ENCODE data around the gene CACNB1. TPM values are rescaled to one million over a fixed set of nuclear protein-coding genes. Genes with fewer than 3 reads are reported as not detected.
"Not testable (repeated sequence)": the region's sequence is repeated elsewhere in the genome, so short reads cannot be mapped to it uniquely, and the experiment has no call there.

Gene CACNB1
- total RNA-seq, 1 donor from 2014 or later = 408 TPM

DNA sequence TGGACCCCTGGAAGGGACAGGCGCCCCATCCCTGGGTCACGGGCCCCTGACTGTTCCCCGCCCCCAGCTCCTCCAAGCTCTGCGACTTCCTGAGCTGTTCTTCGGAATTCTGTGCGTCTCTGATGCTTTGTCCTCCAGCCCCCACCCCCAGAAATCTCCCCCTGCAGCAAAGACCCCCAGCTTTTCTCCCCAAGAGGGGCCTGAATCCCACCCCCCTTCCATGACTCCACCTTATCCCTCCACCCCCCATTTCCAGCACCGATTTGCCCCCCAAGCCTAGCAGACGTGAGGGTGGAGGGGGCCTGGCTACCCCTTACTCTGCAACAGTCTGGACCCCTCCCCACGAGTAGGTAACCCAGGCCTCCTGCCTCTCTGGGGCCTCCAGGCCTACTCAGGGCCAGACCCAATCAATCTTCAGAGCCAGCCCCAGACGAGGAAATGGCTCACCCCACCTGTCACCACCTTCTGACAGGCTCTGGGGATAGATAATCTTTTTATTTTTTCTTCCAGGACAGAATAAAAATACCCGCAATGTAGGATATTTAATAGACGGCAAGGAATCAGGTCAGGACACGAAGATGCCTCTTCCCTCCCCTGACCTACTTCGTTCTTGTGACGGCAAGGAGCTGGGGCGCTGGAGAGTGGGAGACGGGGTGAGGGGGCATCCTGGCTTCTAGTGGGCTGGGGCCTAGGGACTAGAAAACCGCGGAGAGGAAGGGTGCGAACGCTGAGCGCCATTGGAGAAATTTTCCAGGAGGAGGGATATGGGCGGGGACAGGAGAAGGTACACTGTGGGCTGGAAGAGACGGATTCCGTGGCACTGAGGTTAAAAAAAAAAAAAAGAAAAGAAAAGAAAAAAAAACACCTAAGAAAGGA, 45.3 kb downstream of the CACNB1 start:
- no peak for DNase-seq (ENCODE audit: low read depth)

DNA sequence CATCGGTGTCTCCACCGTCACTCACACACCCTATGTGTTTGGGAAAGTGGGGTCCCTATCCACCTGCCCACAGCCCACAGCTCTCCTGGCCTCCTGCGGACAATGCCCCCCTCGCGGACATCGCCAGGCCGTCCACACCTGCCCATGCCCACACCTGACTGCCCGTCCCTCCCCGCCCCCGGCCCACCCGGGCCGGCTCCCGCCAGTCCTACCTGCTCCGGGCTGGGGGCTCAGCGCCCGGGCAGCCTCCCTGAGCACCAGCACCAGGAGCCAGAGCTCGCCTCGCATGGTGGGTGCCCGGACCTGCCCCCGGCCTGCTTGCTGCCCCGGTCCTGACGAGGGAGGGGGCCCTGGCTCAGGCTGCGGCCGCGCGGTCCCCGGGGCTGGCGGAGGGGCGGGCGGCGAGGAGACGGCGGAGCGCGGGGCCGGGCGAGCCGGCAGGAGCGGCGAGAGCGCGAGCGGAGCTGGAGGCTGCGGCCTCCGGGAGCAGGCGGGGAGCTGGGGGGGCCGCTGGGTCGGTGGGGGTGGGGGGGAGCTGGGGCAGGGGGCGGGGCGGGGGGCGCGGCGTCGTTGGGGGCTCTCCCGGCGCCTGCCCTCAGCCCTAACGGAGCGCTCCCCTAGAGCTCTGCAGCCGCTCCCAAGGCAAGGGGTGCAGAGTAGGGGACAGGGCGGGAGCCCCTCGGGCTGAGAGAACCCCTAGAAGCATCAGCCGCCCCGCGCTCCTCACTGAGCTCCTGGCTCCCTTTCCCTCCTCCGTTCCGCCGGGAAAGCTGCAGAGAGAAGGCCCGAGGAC, 46.1 kb downstream of the CACNB1 start, which contains the start of gene PLXDC1:
Gene PLXDC1, minus strand, starts transcription at position 488 of the 793 bp plus-strand sequence. Its CDS starts 200 bp downstream, at position 288.
- no peak for DNase-seq (ENCODE audit: low read depth)

DNA sequence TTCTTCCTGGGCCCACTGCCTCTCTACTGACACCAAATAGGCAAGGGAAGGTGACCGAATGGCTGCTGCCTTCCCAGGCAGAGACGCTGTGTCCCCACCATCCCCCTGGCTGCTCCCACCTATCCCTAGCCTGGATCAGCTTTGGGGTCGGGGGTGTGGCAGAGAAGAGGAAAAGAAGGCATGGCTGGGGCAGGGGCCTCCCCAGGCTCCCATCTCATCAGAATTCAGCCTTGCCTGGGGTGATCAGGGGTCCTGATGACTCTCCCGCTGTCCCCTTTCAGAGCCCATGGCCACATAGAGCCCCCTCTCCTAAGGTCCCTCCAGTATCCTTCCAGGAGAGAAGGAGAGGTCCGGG, 46.7 kb downstream of the CACNB1 start:
- no peak for DNase-seq (ENCODE audit: low read depth)

GRCh38 chr17:39150104-39150634, 47.3 kb downstream of the CACNB1 start:
- no peak for DNase-seq (ENCODE audit: low read depth)

DNA sequence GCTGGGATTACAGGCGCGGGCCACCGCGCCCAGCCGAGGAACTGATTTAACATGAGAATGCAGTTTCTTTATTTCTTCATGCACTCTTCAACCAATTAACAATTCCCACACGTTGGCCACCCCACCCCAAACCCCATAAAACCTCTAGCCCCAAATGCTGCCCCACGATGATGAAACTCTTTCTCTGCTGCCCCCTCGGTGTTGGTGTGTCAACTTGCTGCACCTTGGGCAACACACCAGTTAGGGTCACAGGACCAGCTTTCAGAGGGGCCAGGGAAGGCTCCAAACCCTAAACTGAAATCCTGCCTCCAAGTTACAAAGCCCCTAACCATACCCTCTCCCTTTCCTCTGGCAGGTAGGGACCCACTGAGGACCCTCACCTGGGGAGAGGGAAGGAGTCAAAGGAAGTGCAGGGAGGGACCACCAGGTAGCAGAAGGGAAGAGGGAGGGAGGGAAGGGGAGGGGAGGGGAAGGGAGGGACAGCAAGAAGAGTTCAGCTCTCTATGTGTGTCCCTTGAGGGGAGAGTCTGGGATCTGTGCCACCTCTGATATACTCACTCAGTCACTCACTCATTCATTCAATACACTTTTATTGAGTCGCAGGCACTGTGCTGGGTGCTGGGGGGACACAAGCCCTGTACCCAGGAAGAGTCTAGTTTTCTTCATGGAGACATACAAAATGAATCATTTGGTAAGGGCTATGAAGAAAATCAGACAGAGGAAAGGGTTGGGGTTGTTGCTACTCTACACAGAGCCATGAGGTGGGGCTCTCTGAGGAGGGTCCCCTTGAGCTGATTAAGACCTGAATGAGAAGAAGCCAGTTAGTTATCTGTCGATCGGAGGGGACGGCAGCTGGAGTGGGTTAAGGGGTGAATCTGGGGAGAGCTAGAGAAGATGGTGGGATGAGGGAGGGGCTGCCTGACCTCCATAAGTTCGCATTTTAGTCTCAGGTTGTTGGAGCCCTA, 50.0 kb downstream of the CACNB1 start:
- no peak for DNase-seq (ENCODE audit: low read depth)

DNA sequence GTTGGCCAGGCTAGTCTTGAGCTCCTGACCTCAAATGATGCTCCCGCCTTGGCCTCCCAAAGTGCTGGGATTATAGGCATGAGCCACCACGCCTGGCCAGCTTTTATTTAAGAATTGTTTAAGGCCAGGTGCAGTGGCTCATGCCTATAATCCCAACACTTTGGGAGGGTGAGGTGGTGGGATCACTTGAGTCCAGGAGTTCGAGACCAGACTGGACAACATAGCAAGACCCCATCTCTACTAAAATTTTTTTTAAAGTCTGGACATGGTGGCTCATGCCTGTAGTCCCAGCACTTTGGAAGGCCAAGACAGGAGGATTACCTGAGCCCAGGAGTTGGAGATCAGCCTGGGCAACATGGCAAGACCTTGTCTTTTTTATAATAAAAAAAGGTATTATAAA, 51.2 kb downstream of the CACNB1 start:
- DNase-seq (ENCODE audit: low read depth) = no peak

- no peak for DNase-seq (ENCODE audit: low read depth)
These were observed 52.3 kb downstream of the CACNB1 start for GRCh38 chr17:39145143-39145542.

DNA sequence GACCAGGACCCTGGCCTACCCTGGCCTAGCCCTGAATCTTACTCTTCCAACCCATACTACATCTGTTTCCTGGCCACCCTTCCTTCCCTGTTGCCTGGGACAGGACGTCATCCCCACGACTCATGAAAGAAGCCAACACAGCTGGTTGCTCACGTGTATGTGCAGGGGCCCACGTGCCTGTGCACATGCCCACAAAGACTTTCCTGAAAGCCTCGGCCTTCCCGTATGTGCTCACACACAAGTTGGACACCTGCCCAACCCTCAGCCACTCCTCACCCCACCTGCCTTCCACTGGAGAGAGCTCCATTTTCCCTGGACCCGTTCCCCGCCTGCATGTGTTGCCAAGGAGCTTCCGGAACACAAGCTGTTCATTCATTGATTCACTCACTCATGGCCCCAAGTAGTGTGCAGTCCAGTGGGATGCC, 53.0 kb downstream of the CACNB1 start:
- peak; percentile 98 for DNase-seq (ENCODE audit: low read depth)

GRCh38 chr17:39143552-39144093, 53.8 kb downstream of the CACNB1 start:
- DNase-seq (ENCODE audit: low read depth) = peak; percentile 69

DNA sequence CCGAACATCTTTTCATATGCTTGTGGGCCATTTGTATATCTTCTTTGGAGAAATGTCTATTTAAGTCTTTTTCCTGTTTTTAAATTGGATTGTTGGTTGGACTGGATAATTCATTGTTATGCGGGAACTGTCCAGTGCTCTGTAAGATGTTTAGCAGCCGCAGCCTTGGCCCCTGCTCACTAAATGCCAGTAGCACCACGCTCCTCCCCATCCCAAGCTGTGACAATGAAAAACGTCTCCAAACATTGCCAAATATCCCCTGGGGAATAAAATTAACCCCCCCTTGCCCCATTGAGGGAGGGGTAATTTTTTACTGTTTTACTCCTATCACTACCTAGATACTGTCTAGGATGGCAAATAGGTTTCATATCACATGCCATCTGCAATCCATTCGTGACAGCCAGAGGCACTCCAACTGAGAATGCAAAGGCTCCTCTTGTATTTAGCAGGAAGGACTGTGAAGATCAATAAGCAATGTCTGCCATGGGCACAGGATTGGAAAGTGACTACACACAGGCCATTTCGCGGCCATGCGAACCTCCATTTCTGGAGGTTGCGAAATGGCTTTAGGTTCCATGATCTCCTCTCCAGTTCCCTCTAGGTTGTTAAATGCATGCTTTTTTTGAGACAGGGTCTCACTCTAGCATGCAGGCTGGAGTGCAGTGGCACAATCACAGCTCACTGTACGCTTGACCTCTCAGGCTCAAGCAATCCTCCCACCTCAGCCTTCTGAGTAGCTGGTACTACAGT, 55.4 kb downstream of the CACNB1 start:
- DNase-seq (ENCODE audit: low read depth) = no peak

- no peak for DNase-seq (ENCODE audit: low read depth)
These were observed 56.2 kb downstream of the CACNB1 start for GRCh38 chr17:39141294-39141693.

GRCh38 chr17:39139561-39139960, 57.9 kb downstream of the CACNB1 start:
- DNase-seq (ENCODE audit: low read depth) = no peak

DNA sequence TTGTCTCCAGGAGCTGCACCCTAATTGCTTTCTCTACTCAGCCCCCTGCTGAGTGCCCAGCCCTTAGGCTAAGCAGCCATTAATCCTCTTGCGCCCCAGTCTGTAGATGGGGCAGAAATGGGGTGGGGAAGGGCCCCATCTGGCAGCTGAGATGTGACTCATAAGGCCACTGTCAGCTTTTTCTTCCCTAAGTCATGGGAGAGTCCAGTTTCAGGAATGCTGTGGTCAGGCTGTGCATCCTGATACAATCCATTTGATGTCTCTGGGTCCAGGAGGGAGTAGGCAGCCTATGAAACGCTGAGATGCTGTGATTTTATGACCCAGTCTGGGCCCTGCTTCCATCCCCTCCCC, 58.3 kb downstream of the CACNB1 start:
- DNase-seq (ENCODE audit: low read depth) = peak; percentile 94

DNA sequence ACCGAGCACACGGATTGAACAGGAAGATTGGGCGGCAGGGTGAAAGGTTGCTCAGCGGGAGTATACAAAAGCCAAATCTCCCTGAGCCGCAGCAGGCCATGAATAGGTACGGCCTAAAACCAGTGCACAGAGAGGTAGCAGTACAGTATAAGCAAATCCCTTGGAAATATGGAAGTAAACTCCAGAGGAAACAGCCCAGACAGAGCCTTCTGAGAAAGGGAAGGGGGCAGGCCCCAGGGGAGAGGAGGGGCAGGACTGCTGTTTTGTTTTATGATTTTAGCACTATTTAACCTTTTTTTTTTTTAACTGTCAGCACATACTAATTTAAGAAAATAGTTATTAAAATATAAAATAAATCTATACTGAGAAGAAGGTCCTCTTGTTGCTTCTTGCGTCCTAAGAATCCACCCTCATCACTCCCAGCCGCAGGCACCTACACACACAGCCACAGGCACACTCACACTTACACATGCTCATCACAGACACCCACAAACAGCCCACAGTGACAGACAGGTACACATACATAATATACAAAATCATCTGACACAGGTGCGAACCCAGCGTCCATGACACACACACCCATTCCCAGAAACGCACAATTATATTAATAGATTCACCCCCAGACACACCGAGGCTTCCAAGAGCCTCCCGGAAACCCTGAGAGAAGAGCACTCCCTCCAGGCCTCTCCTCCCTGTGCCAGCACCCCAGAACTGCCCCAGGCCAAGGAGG, 58.9 kb downstream of the CACNB1 start:
- DNase-seq (ENCODE audit: low read depth) = peak; percentile 26

- DNase-seq (ENCODE audit: low read depth) = peak; percentile 94
These were observed 62.6 kb downstream of the CACNB1 start for GRCh38 chr17:39134878-39135277.

DNA sequence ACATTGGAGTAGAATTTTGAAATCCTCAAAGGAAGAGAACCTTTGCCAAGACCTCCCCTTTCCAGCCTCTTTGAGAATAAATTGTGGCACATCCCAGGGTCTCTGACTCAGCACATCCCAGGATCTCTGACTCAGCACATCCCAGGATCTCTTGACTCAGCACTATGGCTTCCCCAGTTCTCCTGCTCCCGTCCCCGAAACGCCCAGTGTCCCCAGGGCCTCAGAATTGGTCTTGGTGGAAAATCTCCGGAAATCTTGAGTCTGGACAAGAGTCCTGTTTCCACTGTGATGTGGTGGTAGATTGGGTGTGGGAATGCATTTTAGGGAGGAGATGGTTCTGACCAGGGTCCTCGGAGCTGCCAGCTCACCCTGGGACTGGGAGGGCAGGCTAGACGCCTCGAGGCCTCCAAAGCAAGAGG, 65.3 kb downstream of the CACNB1 start:
- DNase-seq (ENCODE audit: low read depth) = peak; percentile 79

- no peak for DNase-seq (ENCODE audit: low read depth)
These were observed 65.9 kb downstream of the CACNB1 start for GRCh38 chr17:39131616-39132015.

- no peak for DNase-seq (ENCODE audit: low read depth)
These were observed 67.3 kb downstream of the CACNB1 start for GRCh38 chr17:39130205-39130604.

GRCh38 chr17:39129544-39129943, 67.9 kb downstream of the CACNB1 start:
- DNase-seq (ENCODE audit: low read depth) = not testable (repeated sequence)

All from myocyte (in vitro differentiated cells).